GM21825 (cell line): ENCODE data around the gene GOLGA8G.
"Not testable (repeated sequence)": the region's sequence is repeated elsewhere in the genome, so short reads cannot be mapped to it uniquely, and the experiment has no call there.

Experiments used
- ATAC-seq: cut with Tn5 transposase; IDR thresholded peaks from one replicate; pipeline ENCODE4 v1.9.1; 2021; ENCODE audit warnings: mild to moderate bottlenecking, moderate library complexity; ENCODE audit not compliant: unreplicated experiment

The GOLGA8G gene

GRCh38 chr15:28532954-28533353 lies at the start of gene GOLGA8G:
Gene GOLGA8G (minus strand): TSS chr15:28532971. CDS start chr15:28532909, 62 bp downstream.
- ATAC-seq: not testable (repeated sequence)

DNA sequence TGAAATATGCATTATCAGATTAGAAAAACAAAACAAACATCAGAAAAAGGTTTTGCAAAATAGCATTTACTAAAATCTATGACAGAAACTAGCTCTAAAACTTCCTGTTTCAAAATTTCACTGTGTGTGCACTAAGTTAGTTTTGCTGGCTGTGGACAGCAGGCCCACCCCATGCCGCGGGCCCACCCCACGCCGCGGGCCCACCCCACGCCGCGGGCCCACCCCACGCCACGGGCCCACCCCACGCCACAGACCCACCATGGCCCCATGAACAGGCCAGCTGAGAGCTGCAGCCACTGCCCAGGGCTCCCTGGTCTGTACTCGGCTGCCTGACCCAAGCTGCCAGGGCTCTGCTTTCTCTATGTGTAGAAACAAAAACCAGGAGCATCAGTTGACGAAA lies 40.6 kb upstream of the GOLGA8G start:
- not testable (repeated sequence) for ATAC-seq

GRCh38 chr15:28553268-28553667 lies 20.5 kb upstream of the GOLGA8G start, which contains the start of gene GOLGA6L25:
Gene GOLGA6L25 (plus strand): TSS chr15:28553568. CDS start chr15:28553629, 61 bp downstream.
- not testable (repeated sequence) for ATAC-seq

GRCh38 chr15:28515208-28515607 lies 17.6 kb downstream of the GOLGA8G start:
- ATAC-seq: not testable (repeated sequence)

- not testable (repeated sequence) for ATAC-seq
Measured at GRCh38 chr15:28514128-28514527, 18.6 kb downstream of the GOLGA8G start.

DNA sequence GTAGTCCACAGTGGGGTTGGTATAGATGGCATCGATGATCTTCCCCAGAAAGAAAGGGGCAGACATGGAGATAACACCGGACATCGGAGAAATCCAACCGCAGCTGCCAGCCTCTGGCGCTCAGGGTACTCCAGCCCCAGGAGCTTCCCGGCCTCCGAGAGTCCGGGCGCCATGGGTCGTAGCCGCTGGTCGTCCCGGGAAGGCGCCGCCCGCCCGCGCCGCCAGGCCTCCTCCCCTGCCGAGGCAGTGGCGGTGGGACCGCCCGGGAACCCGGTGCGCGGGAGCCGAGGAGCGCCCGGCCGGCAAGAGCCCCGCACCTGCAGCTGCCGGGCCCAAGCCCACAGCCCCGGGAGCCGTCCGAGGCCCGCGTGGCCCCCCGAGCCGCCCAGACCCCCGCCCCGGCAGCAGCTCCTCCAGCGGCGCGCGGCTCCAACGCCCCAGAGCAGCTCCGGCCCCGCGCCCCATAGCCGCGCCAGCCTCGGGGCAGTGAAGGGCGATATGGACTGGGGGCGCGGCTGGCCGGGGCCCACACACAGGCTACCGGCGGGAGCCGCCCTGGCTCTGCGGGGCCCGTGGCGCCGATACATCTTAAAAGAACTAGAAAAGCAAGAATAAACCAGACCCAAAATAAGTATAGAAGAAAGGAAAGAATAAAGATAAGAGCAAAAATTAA lies 24.4 kb downstream of the GOLGA8G start:
- ATAC-seq: not testable (repeated sequence)

DNA sequence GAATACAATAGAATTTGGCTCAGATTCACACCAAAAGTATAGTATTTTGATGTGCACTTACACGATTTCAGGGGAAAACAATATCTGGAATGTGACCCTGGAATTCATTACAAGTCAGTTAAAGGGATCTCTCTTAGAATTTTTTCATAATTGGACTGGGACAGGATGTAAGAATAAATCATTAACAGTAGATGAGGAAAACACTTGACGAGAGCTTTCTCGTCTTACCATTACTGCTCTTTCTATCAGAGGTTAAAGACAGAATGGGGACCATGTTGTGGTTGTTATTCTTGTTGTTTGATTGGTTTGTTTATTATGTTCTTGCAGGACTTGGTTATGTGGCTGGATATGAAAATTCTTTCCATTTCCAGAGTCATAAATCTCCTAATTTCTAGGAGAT lies 51.4 kb downstream of the GOLGA8G start:
- ATAC-seq: not testable (repeated sequence)
